H1 (cell line): Measurements from ENCODE around the gene HTR1D. TPM values are rescaled to one million over a fixed set of nuclear protein-coding genes. Genes with fewer than 3 reads are reported as not detected.

Experiments
- CBX5 ChIP-seq: fragments of 300-800, 300-1000 bp; sonication (generic); IDR thresholded peaks from 2 replicates; pipeline ENCODE4 v1.7.1; 2016; ENCODE audit warnings: antibody characterized with exemption, low read length, low read depth
- CBX8 ChIP-seq: fragments of 300-800, 300-1000 bp; sonication (generic); IDR thresholded peaks from 2 replicates; pipeline ENCODE4 v1.7.1; 2016; ENCODE audit warnings: low read depth, low read length, borderline replicate concordance
- CEBPB ChIP-seq: IDR thresholded peaks from 2 replicates; pipeline ENCODE4 v1.6.1; 2012; ENCODE audit warnings: low read depth, low read length
- CHD1 ChIP-seq: IDR thresholded peaks from 2 replicates; pipeline ENCODE4 v1.6.1; 2012; ENCODE audit warnings: low read depth, low read length, improper control_type of control experiment
- CHD2 ChIP-seq: IDR thresholded peaks from 2 replicates; pipeline ENCODE4 v1.6.1; 2012; ENCODE audit warnings: low read length, improper control_type of control experiment
- CTCF ChIP-seq, 3 experiments: IDR thresholded peaks; 1 replicate in 2 of 3; 2 replicates in 1 of 3; pipeline versions ENCODE4 v1.5.1 to v1.6.1; 2011; ENCODE audit warnings: low read length in 3 of 3, mild to moderate bottlenecking in 3 of 3, inconsistent platforms in 2 of 3, low read depth in 1 of 3, moderate library complexity in 1 of 3; ENCODE audit not compliant: insufficient read depth in 1 of 3; ENCODE audit errors: control extremely low read depth in 1 of 3
- E2F6 ChIP-seq: IDR thresholded peaks from 2 replicates; pipeline ENCODE4 v1.6.1; 2012; ENCODE audit warnings: inconsistent platforms
- EGR1 ChIP-seq: IDR thresholded peaks from 2 replicates; pipeline ENCODE4 v1.6.1; 2011; ENCODE audit warnings: low read depth, low read length, borderline replicate concordance
- EZH2 ChIP-seq: fragments of 200-600 bp; sonication (generic); IDR thresholded peaks from 2 replicates; pipeline ENCODE4 v1.7.1; 2012; ENCODE audit warnings: low read depth, mild to moderate bottlenecking, moderate library complexity, low read length, inconsistent platforms; ENCODE audit not compliant: severe bottlenecking
- HDAC2 ChIP-seq, 2 experiments: fragments of 300-600 bp in 1 of 2; sonication (generic) in 1 of 2; IDR thresholded peaks; 2 replicates each; pipeline ENCODE4 v1.6.1; 2011 to 2012; ENCODE audit warnings: low read depth in 2 of 2, low read length in 2 of 2, mild to moderate bottlenecking in 2 of 2, moderate library complexity in 2 of 2, borderline replicate concordance in 1 of 2, inconsistent platforms in 1 of 2
- JUND ChIP-seq: IDR thresholded peaks from 2 replicates; pipeline ENCODE4 v1.6.1; 2011; ENCODE audit warnings: mild to moderate bottlenecking, improper control_type of control experiment, low read length
- KDM4A ChIP-seq: IDR thresholded peaks from one replicate; pipeline ENCODE4 v1.7.1; 2012; ENCODE audit warnings: low read depth, mild to moderate bottlenecking, moderate library complexity, low read length, inconsistent platforms; ENCODE audit not compliant: severe bottlenecking
- MAX ChIP-seq: IDR thresholded peaks from 2 replicates; pipeline ENCODE4 v1.6.1; 2012; ENCODE audit warnings: inconsistent platforms
- POLR2A ChIP-seq, 2 experiments: IDR thresholded peaks; 1 replicate in 1 of 2; 2 replicates in 1 of 2; pipeline ENCODE4 v1.6.1; 2011; ENCODE audit warnings: low read depth in 2 of 2, low read length in 2 of 2, mild to moderate bottlenecking in 2 of 2; ENCODE audit errors: control extremely low read depth in 1 of 2
- RAD21 ChIP-seq, 2 experiments: IDR thresholded peaks in 1 of 2; conservative IDR thresholded peaks in 1 of 2; 2 replicates each; pipeline ENCODE4 v1.6.1; 2011; ENCODE audit warnings: low read depth in 2 of 2, low read length in 2 of 2, improper control_type of control experiment in 1 of 2, inconsistent platforms in 1 of 2, mild to moderate bottlenecking in 1 of 2, moderate library complexity in 1 of 2
- RFX5 ChIP-seq: IDR thresholded peaks from 2 replicates; pipeline ENCODE4 v1.6.1; 2011; ENCODE audit warnings: low read depth, low read length, improper control_type of control experiment, borderline replicate concordance
- SIRT6 ChIP-seq: IDR thresholded peaks from one replicate; pipeline ENCODE4 v1.7.1; 2012; ENCODE audit warnings: low read length, inconsistent platforms
- SP1 ChIP-seq: IDR thresholded peaks from 2 replicates; pipeline ENCODE4 v1.6.1; 2011; ENCODE audit warnings: low read depth, low read length
- SRF ChIP-seq: IDR thresholded peaks from 2 replicates; pipeline ENCODE4 v1.6.1; 2011; ENCODE audit warnings: mild to moderate bottlenecking, low read depth, low read length, moderate library complexity
- TAF1 ChIP-seq: IDR thresholded peaks from 2 replicates; pipeline ENCODE4 v1.6.1; 2011; ENCODE audit warnings: mild to moderate bottlenecking, low read depth, low read length
- TBP ChIP-seq: IDR thresholded peaks from 2 replicates; pipeline ENCODE4 v1.6.1; 2011; ENCODE audit warnings: low read depth, low read length, improper control_type of control experiment
- YY1 ChIP-seq: IDR thresholded peaks from 2 replicates; pipeline ENCODE4 v1.6.1; 2011; ENCODE audit warnings: low read depth, mild to moderate bottlenecking, low read length
- polyA plus RNA-seq, 7 experiments: library from polyadenylated mRNA; depleted of rRNA in 3 of 7; stranded (reverse) in 5 of 7; unstranded in 2 of 7; fragments of >200 nt in 5 of 7; fragments of 200-250 nt in 2 of 7; gene quantifications; 1 replicate in 5 of 7; 2 replicates in 1 of 7; 4 replicates in 1 of 7; pipeline versions ENCODE4 v1.2.1 to v1.2.3, GENCODE V29; 2011 to 2013; ENCODE audit warnings: missing spikeins in 2 of 7, mixed read lengths in 2 of 7
- total RNA-seq: library from RNA; stranded (reverse); fragmentation: NEBNext Ultra II Directional; extraction: Animal tissue kit (Norgen Biotek cat#: 25700); gene quantifications from 2 replicates; pipeline ENCODE4 v1.2.1, GENCODE V29; 2021

Gene HTR1D
- total and polyA plus RNA-seq, 2 of the 8 experiments (the other 6 are each of a cell fraction or from before 2014, with no cell fraction given), result 8.8 to 11.5 TPM

- TF ChIP-seq CTCF (IDR thresholded peaks at IDR 0.05; ENCODE audit: control extremely low read depth in 1 of 3, insufficient read depth in 1 of 3, low read depth in 1 of 3, low read length in 3 of 3) (peak; percentile 66 to 87 (median 74)), CBX5 (no peak), SIRT6 (no peak), SP1 (no peak), EZH2 (peak; percentile 28), TBP (no peak), HDAC2 (IDR thresholded peaks at IDR 0.05; ENCODE audit: borderline replicate concordance in 1 of 2, low read depth in 2 of 2, low read length in 2 of 2) (no peak; a peak in 1 of 4 replicates), RAD21 (IDR thresholded peaks at IDR 0.05 in 1 of 2, conservative IDR thresholded peaks at IDR 0.05 in 1 of 2; ENCODE audit: low read depth in 2 of 2, low read length in 2 of 2) (peak; percentile 59 to 81), SRF (no peak), YY1 (no peak), CHD2 (no peak), MAX (no peak), CBX8 (no peak), CEBPB (no peak), CHD1 (no peak), TAF1 (peak; percentile 4; the same call in 1 of the 2 replicates), EGR1 (no peak), POLR2A (IDR thresholded peaks at IDR 0.05; ENCODE audit: control extremely low read depth in 1 of 2, low read depth in 2 of 2, low read length in 2 of 2) (no peak), KDM4A (peak; percentile 92), JUND (no peak), E2F6 (no peak), RFX5 (no peak)
Measured at GRCh38 chr1:23216771-23217420, 406 bp downstream of the HTR1D start (continued).
